GM12891 (cell line): ENCODE measurements around the gene ZNF692.

Experiments used
- POLR2A ChIP-seq: IDR thresholded peaks from 2 replicates; pipeline ENCODE4 v1.6.1; 2011; ENCODE audit warnings: low read depth, low read length, control low read depth
- POLR2AphosphoS5 ChIP-seq: IDR thresholded peaks from 2 replicates; pipeline ENCODE4 v1.6.1; 2011; ENCODE audit warnings: low read depth, low read length, control low read depth
- TAF1 ChIP-seq: IDR thresholded peaks from 2 replicates; pipeline ENCODE4 v1.6.1; 2011; ENCODE audit warnings: low read depth, low read length, control low read depth

GRCh38 chr1:248906753-248907661 is 48.1 kb upstream of the ZNF692 start:
- TF ChIP-seq TAF1 (no peak), POLR2AphosphoS5 (no peak), POLR2A (no peak)
